HG03571 (cell line): ENCODE data around the gene DIRAS1.
"Not testable (repeated sequence)": the region's sequence is repeated elsewhere in the genome, so short reads cannot be mapped to it uniquely, and the experiment has no call there.

ENCODE experiments used
- ATAC-seq: cut with Tn5 transposase; IDR thresholded peaks from one replicate; pipeline ENCODE4 v1.9.1; 2021; ENCODE audit not compliant: unreplicated experiment

Gene DIRAS1

GRCh38 chr19:2679439-2679838 is 41.7 kb downstream of the DIRAS1 start:
- no peak for ATAC-seq

GRCh38 chr19:2678948-2679347 is 42.2 kb downstream of the DIRAS1 start:
- ATAC-seq: not testable (repeated sequence)

- no peak for ATAC-seq
Observed at GRCh38 chr19:2678044-2678671, 43.0 kb downstream of the DIRAS1 start.

GRCh38 chr19:2676823-2677222 is 44.3 kb downstream of the DIRAS1 start:
- ATAC-seq: no peak

GRCh38 chr19:2675892-2676291 is 45.3 kb downstream of the DIRAS1 start:
- no peak for ATAC-seq

- ATAC-seq: no peak
Observed at GRCh38 chr19:2670217-2670616, 51.0 kb downstream of the DIRAS1 start.

- no peak for ATAC-seq
Observed at GRCh38 chr19:2668175-2668763, 52.9 kb downstream of the DIRAS1 start.

- not testable (repeated sequence) for ATAC-seq
Observed at GRCh38 chr19:2667349-2667748, 53.8 kb downstream of the DIRAS1 start.

GRCh38 chr19:2666344-2666994 is 54.7 kb downstream of the DIRAS1 start:
- ATAC-seq: no peak

- no peak for ATAC-seq
Observed at GRCh38 chr19:2665103-2665502, 56.1 kb downstream of the DIRAS1 start.
